Neural cell (in vitro differentiated cells): ENCODE measurements around the gene F5.

Experiments
- EP300 ChIP-seq: fragments of 450-650 bp; conservative IDR thresholded peaks from 2 replicates; pipeline ENCODE4 v1.6.1; 2014; ENCODE audit warnings: antibody characterized with exemption, mild to moderate bottlenecking, moderate library complexity; ENCODE audit not compliant: poor library complexity, severe bottlenecking
- EZH2 ChIP-seq: fragments of 200-600, 300-800 bp; shearing (Covaris generic), sonication (generic); IDR thresholded peaks from 2 replicates; pipeline ENCODE4 v1.6.1; 2014; ENCODE audit warnings: antibody characterized with exemption, low read length, borderline replicate concordance, mild to moderate bottlenecking; ENCODE audit not compliant: insufficient read depth, poor library complexity, severe bottlenecking
- POLR2AphosphoS5 ChIP-seq: IDR thresholded peaks from 2 replicates; pipeline ENCODE4 v1.6.1; 2012
- TF ChIP-seq, protein P1 (sequence below): fragments of 450-650 bp; IDR thresholded peaks from 2 replicates; pipeline ENCODE4 v1.5.1; 2014; ENCODE audit warnings: antibody characterized with exemption, mild to moderate bottlenecking, moderate library complexity; ENCODE audit not compliant: poor library complexity, severe bottlenecking

- TF ChIP-seq EZH2 (no peak), EP300 (no peak), POLR2AphosphoS5 (no peak)
- TF ChIP-seq, protein P1, sequence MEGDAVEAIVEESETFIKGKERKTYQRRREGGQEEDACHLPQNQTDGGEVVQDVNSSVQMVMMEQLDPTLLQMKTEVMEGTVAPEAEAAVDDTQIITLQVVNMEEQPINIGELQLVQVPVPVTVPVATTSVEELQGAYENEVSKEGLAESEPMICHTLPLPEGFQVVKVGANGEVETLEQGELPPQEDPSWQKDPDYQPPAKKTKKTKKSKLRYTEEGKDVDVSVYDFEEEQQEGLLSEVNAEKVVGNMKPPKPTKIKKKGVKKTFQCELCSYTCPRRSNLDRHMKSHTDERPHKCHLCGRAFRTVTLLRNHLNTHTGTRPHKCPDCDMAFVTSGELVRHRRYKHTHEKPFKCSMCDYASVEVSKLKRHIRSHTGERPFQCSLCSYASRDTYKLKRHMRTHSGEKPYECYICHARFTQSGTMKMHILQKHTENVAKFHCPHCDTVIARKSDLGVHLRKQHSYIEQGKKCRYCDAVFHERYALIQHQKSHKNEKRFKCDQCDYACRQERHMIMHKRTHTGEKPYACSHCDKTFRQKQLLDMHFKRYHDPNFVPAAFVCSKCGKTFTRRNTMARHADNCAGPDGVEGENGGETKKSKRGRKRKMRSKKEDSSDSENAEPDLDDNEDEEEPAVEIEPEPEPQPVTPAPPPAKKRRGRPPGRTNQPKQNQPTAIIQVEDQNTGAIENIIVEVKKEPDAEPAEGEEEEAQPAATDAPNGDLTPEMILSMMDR, result no peak
Measured at GRCh38 chr1:169526120-169526832, 60.0 kb downstream of the F5 start.
